GM12874 (cell line): ENCODE results near the gene ABHD14A.
A peak's percentile ranks its signal among the peaks of the same experiment; 100 is the strongest.

Experiments used
- TF ChIP-seq, protein P1 (sequence below): IDR thresholded peaks from 2 replicates; pipeline ENCODE4 v1.5.1; 2011; ENCODE audit warnings: low read depth, mild to moderate bottlenecking, control low read depth, low read length, moderate library complexity; ENCODE audit not compliant: insufficient read depth

The ABHD14A gene

DNA sequence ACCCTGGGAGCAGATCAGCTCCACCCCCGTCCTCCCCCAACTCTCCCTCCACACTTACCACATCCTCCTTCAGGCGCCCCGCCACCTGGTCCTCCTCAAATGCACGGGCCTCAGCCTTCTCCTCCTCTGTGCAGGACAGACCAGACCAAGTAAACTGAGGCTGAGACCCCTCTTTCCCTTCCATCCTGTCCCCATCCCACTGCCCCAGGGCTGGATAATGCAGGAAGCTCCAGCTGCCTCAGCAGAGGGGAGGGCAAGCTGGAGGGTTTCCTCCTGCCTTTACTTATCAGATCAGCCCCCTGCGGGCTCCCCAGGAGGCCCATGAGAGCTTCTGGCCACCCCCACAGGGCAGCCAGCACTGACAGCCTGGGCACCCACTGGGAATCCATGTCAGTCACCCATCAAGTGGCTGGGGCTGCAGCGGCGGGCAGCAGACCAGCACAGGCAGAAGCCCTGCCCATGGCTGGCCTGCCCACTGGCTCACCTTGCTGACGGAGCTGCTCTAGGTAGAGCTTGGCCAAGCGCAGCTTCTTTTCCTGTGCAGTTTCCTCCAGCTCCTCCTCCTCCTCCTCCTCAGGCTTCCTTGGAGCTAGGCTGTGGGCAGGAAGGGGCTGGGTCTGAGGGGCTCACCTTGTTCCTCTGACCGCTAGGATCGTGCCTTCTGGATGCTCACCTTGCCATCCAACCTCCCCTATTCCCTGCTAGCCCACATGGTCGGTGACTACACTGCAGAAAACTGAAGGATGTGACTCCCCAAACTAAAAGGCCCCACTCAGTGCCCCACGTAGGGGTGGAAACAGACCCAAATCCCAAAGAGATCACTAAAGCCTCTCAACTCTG is 37.0 kb upstream of the ABHD14A start:
- TF ChIP-seq, protein P1, sequence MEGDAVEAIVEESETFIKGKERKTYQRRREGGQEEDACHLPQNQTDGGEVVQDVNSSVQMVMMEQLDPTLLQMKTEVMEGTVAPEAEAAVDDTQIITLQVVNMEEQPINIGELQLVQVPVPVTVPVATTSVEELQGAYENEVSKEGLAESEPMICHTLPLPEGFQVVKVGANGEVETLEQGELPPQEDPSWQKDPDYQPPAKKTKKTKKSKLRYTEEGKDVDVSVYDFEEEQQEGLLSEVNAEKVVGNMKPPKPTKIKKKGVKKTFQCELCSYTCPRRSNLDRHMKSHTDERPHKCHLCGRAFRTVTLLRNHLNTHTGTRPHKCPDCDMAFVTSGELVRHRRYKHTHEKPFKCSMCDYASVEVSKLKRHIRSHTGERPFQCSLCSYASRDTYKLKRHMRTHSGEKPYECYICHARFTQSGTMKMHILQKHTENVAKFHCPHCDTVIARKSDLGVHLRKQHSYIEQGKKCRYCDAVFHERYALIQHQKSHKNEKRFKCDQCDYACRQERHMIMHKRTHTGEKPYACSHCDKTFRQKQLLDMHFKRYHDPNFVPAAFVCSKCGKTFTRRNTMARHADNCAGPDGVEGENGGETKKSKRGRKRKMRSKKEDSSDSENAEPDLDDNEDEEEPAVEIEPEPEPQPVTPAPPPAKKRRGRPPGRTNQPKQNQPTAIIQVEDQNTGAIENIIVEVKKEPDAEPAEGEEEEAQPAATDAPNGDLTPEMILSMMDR: no peak

- TF ChIP-seq, protein P1: no peak
Measured at GRCh38 chr3:51938780-51939425, 36.0 kb upstream of the ABHD14A start.

DNA sequence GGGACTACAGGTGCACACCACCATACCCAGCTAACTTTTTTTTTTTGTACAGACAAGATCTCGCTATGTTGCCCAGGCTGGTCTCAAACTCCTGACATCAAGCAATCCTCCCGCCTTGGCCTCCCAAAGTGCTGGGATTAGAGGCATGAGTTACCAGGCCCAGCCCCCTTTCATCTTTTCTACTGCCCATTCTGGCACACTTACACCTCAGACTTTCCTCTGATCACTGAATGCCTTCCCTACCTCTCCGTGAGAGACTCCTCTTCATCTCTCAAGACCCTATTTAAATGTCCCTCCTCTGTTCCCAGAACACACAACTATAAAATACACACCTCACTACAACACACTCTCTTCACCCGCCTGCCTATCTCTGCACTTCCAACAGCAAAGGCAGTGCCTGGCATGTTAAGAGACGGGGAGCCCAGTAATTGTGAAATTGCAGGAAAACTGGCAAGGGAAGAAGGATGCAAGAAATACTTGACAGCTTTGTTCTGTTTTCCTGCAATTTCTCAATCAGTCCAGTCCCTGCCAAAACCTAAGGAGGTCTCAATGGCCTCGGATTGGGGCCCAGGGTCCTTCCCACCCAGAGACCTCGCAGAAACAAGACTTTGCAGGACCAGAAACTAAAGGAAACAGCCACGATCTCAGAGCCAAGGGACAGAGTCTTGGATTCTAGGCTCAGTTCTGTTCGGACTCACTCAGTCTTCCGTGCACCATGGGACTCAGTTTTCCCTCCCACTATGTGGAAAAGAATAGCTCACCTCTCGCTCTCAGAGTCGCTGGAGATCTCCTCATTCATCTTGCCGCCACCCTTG is 34.0 kb upstream of the ABHD14A start:
- TF ChIP-seq, protein P1: no peak

- TF ChIP-seq, protein P1: no peak
Measured at GRCh38 chr3:51941463-51941797, 33.4 kb upstream of the ABHD14A start.

DNA sequence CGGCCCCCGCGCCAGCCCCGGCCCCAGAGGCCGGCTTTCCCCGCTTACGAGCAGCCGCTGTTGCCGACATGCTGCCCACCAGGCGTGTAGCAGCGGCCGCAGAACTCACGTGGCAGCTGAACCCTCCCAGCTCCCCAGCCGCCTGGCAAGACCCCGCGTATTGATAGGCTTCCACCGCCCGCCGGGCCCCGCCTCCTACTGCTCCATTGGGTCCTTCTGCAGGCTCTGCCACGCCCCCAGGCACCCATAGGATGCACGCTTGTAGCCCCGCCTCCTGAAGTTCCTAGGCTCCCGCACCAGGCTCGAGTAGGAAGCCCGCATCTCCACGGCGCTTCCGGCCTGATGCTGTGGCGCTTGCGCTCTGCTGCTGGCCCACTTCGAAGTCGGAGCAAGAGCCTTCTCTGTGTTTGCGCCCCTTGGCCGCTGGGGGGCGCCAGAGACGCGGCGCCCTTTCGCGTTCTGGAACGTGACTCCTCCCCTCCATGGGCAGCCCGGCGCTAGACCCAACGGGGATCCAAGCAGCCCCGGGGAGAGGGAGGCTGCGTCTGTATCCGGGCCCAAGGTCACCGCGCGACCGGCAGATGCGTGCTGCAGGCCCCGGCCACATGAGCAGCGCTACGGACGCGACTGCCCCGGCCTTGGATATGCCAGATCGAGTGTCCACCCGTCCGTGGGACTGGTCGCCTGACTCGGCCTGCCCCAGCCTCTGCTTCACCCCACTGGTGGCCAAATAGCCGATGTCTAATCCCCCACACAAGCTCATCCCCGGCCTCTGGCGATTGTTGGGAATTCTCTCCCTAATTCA is 32.9 kb upstream of the ABHD14A start, which contains the start of the genes PARP3 and RRP9:
Gene PARP3 (plus strand): TSS at position 566 of the 805 bp plus-strand sequence. CDS start 993 bp downstream, outside the sequence.
Gene RRP9 (minus strand): TSS at position 107 of the 805 bp plus-strand sequence. CDS start 37 bp downstream, at position 70.
- TF ChIP-seq, protein P1: peak; percentile 100

- TF ChIP-seq, protein P1: no peak
Measured at GRCh38 chr3:51942603-51943450, 32.0 kb upstream of the ABHD14A start.
